NCI-H146 treated with DMSO at 0.1 percent for 48 hours (cell line): ENCODE data around the gene VILL.

Source experiments
- DNase-seq: peaks from one replicate; lab custom pipeline; 2025; ENCODE audit not compliant: unreplicated experiment; lab: John Stamatoyannopoulos, UW

Gene VILL

GRCh38 chr3:38016410-38016809 lies 25.8 kb downstream of the VILL start:
- no peak for DNase-seq

GRCh38 chr3:38016847-38017444 lies 26.4 kb downstream of the VILL start:
- DNase-seq, result no peak

GRCh38 chr3:38017445-38018295 lies 27.1 kb downstream of the VILL start:
- DNase-seq, result no peak

- no peak for DNase-seq
These were observed 28.0 kb downstream of the VILL start for GRCh38 chr3:38018296-38019266.

DNA sequence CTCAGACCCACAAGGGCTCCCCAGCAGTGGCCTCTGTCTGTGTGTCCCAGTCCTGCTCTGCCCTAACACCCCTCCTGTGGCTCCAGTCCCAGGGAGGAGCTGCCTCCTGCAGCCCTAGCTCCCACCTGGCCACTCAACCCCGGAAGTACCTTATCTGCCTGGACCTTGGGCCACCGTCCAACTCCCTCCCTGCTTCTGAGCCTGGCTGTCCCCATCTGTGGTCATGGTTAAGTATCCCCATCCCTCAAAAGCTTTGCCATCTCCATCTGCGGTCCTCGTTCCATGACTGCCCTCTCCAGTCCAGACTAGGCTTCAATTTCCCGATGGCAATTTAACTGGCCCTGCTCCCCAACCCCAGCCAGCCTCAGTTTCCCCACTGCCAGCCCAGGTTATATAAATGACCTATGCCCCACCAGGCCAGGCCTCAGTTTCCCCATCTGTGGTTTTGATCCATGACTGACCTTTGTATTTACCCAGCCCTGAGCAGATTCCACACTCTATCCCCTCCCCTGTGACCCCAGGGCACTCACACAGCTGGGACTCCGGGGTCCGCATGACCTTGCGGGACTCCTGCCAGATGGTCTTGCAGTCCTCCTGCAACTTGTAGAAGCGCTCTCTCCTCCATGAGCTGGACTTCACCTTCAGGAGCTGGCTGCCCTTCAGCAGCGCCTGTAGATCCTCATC lies 29.2 kb downstream of the VILL start:
- no peak for DNase-seq

GRCh38 chr3:38020342-38020726 lies 29.7 kb downstream of the VILL start:
- no peak for DNase-seq

GRCh38 chr3:38021196-38021595 lies 30.6 kb downstream of the VILL start:
- no peak for DNase-seq

DNA sequence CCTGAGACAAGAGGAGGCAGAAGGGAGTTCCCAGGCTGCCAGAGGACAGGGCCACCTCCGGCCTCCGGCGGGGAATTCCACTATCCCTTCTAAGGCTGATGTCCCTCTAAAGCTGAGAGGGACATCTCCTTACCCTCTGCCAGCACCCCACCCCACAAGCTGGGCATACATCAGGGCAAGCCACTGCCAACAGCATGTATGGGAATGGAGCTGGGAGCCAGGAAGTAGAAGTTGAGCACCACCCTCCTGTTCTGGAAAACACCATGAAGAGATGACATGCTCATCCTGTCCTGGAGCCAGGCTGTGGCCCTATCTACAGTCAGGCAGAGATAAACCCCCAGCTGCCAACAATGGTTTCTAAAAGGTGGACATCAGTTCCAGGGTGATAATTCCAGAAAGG lies 31.7 kb downstream of the VILL start:
- no peak for DNase-seq

DNA sequence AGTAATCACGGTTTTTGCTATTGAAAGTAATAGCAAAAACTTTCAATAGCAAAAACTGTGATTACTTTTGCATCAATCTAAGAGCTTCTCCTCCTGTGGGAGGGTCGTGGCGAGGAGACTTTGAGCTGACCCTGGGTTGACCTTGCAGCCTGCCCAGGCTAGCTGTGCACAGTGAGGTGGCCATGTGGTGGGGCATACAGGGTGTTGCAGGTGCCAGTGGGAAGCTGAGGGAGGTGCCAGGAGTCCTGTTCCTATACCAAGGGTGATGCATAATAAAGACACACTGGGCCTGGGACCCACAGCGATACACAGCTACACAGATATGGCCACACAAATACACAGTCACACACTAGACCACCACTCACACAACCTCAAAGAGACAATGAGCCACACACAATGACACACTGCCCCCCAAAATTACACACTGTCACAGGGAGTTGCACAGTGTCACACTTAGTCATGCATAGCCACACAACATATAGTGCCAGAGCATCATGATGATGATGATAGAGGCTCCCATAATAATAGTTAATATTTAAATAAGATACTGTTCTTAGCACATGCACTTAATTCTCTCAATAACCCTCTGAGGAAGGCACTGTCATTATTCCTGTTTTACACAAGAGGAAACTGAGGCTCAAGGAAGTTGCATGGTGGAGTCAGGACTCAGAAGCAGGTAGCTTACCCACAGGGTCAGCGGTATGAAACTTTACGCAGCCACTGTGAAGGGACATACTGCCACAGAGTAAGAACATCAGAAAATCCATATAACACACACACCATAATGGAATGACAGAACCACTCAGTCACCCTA lies 32.5 kb downstream of the VILL start:
- DNase-seq, result no peak

DNA sequence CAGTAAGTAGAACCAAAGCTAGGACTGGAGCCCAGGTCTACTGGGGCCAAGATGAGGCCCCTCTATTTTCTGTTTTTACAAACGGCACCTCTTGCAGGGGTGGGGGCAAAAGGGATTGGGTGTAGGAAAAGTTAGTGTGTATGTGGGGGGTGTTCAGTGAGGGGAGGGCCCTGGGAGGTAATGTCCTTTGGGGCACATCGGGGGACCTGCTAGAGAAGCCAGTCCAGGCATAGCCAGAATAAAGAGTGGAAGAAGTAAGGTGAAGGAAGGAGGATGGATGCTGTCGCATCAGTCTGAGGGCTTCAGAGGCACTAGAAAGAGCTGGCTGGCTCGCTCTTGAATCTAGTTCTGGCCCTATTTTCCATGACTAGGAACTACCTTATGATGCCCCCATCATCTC lies 36.3 kb downstream of the VILL start:
- DNase-seq, result no peak

GRCh38 chr3:38027466-38028465 lies 37.2 kb downstream of the VILL start:
- DNase-seq, result no peak

DNA sequence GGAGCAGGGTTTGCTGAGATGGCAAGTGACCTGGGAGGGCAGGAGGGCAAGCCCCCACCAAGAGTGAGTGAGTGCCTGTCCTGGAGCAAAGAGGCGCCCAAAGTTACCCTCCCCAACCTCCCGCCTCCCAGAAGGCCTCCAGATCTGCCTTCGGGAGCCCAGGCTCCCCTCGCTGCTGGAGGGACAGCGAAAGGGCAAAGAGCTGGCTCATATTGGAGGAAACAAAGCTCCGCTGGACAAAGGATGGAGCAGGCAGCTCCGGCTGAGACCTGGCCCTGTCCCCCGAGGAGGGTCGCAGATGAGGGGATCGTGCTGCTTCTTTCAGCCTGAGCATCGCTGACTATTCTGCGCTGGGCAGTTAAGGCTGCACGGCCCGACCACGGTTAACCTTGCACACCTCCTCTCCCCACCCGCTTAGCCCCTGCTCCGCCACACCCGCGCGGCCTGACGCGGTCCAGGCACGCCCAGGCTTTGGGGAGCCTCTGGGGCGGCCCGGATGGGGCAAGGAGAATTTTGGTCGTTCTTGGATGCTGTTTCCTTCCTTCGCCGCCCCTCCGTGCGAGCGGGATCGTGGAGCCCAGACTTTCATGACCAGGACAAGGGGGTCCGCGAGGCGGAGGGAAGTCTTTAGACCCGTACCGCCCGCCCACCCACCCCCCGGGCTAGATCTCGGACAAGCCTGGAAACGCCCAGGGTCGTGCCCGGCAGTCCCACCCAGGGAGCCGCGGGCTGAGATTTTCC lies 38.2 kb downstream of the VILL start:
- no peak for DNase-seq

- DNase-seq, result no peak
These were observed 39.0 kb downstream of the VILL start, which contains the start of gene PLCD1 for GRCh38 chr3:38029400-38030125. Gene PLCD1, minus strand, starts transcription at chr3:38029642. Its CDS starts 103 bp downstream, at chr3:38029539.

GRCh38 chr3:38030126-38031021 lies 39.8 kb downstream of the VILL start:
- no peak for DNase-seq

GRCh38 chr3:38031022-38031994 lies 40.7 kb downstream of the VILL start:
- DNase-seq, result no peak
